HL-60 (cell line): ENCODE data around the gene YWHAB.

Source experiments
- DNase-seq, 2 experiments: peaks; one replicate each; pipeline ENCODE4 v3.0.0-alpha.2; 2010 to 2020; ENCODE audit warnings: low read depth in 1 of 2, low spot score in 1 of 2
- H3K27ac ChIP-seq: fragments of 250-450 bp; sonication (Bioruptor Pico); replicated peaks from 2 replicates; pipeline ENCODE4 v1.5.1; 2020; ENCODE audit warnings: mild to moderate bottlenecking, moderate library complexity
- H3K27me3 ChIP-seq: fragments of 250-450 bp; sonication (Bioruptor Pico); 2 replicates; pipeline ENCODE4 v1.5.1; 2021; ENCODE audit warnings: mild to moderate bottlenecking, moderate library complexity; ENCODE audit not compliant: insufficient read depth, poor library complexity, severe bottlenecking
- H3K4me3 ChIP-seq: replicated peaks from 2 replicates; pipeline ENCODE4 v1.5.1; 2011; ENCODE audit warnings: mild to moderate bottlenecking, control low read depth, low read length; ENCODE audit not compliant: insufficient read depth
- CTCF ChIP-seq: IDR thresholded peaks from one replicate; pipeline ENCODE4 v1.5.1; 2011; ENCODE audit warnings: low read length, control low read depth, inconsistent platforms; ENCODE audit not compliant: insufficient read depth
- GABPA ChIP-seq: IDR thresholded peaks from 2 replicates; pipeline ENCODE4 v1.6.1; 2012; ENCODE audit warnings: low read depth
- POLR2AphosphoS5 ChIP-seq: IDR thresholded peaks from 2 replicates; pipeline ENCODE4 v1.6.1; 2012; ENCODE audit warnings: low read depth
- REST ChIP-seq: IDR thresholded peaks from 2 replicates; pipeline ENCODE4 v1.6.1; 2012; ENCODE audit warnings: low read depth; ENCODE audit not compliant: insufficient replicate concordance
- SPI1 ChIP-seq: IDR thresholded peaks from 2 replicates; pipeline ENCODE4 v1.6.1; 2012; ENCODE audit warnings: low read depth, mild to moderate bottlenecking, borderline replicate concordance

The YWHAB gene

GRCh38 chr20:44932916-44933315, 47.4 kb downstream of the YWHAB start:
- Histone ChIP-seq H3K4me3 (no peak overlapping the region), H3K27me3 (no peaks in the 10 kb centered on the region), H3K27ac (no peak overlapping the region)
- no peak for TF ChIP-seq GABPA
- no peak for TF ChIP-seq REST
- TF ChIP-seq CTCF = no peak
- no peak for TF ChIP-seq SPI1
- TF ChIP-seq POLR2AphosphoS5 = no peak
- no peak for DNase-seq

- DNase-seq = no peak
- no peaks in the 10 kb centered on the region for H3K27me3 ChIP-seq
- no peak overlapping the region for H3K27ac ChIP-seq
- H3K4me3 ChIP-seq = no peak overlapping the region
- TF ChIP-seq CTCF (no peak), POLR2AphosphoS5 (no peak), SPI1 (no peak), GABPA (no peak), REST (no peak)
Measured at GRCh38 chr20:44936510-44936909, 51.0 kb downstream of the YWHAB start.

- no peak for DNase-seq
- Histone ChIP-seq H3K4me3 (no peak overlapping the region), H3K27me3 (no peaks in the 10 kb centered on the region), H3K27ac (no peak overlapping the region)
- no peak for TF ChIP-seq SPI1
- no peak for TF ChIP-seq POLR2AphosphoS5
- no peak for TF ChIP-seq REST
- TF ChIP-seq GABPA = no peak
- TF ChIP-seq CTCF = no peak
Measured at GRCh38 chr20:44938637-44939036, 53.1 kb downstream of the YWHAB start.
